ENCODE results near the gene NBL1.

DNA sequence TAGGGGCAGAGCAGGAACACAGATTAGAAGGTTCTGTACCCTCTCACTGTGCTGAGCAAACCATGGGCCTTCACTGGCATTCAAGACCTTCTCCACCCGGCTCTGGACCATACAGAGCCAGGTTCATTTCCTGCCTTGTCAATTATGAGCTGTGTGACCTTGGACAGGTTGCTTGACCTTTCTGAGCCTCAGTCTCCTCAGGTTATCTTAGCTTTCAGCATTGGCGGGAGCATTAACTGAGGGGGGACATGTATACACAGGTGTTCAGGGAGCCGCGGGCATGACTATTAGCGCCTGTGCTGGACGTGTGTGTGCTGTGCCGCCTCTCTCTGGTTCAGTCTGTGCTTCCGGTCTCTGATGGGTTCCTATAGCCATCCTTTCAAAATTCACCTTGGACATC lies 52.7 kb downstream of the NBL1 start:
- TF ChIP-seq PATZ1 (CRISPR knock-in tag; IDR thresholded peaks at IDR 0.05; ENCODE audit: borderline replicate concordance) = no peak
- TF ChIP-seq TSHZ2 (CRISPR knock-in tag; IDR thresholded peaks at IDR 0.05) = no peak
- TF ChIP-seq CREB5 (CRISPR knock-in tag; IDR thresholded peaks at IDR 0.05; ENCODE audit: low read depth) = no peak
- no peak for TF ChIP-seq ZFP30 (CRISPR knock-in tag; IDR thresholded peaks at IDR 0.05)

Data from SK-N-SH treated with all-trans-retinoic acid at 6 μM for 48 hours (cell line).